HCT116 (cell line): Measurements from ENCODE around the gene HTR2C. TPM values are rescaled to one million over a fixed set of nuclear protein-coding genes. Genes with fewer than 3 reads are reported as not detected.

Experiments
- ATAC-seq: fragments of 200-7000 bp; cut with Tn5 transposase; 2 replicates; pipeline ENCODE4 v1.9.1; 2020; ENCODE audit warnings: mild to moderate bottlenecking, moderate library complexity
- BruUV-seq: library from RNA; stranded (reverse); fragments of 400-500 nt; replicated peaks from 2 replicates; lab custom pipeline; 2021; lab: Mats Ljungman, UMichigan
- CTCF ChIA-PET: fragments of 300-600 bp; sonication (Branson Sonifier 250); formaldehyde crosslinking; loops from one replicate; lab custom pipeline; 2021; ENCODE audit warnings: antibody characterized with exemption; lab: Charles Lee
- POLR2A ChIA-PET: fragments of 300-600, 350-600 bp; sonication (Branson Sonifier 250); formaldehyde crosslinking; loops from one replicate; lab custom pipeline; 2021; ENCODE audit warnings: antibody characterized with exemption; lab: Charles Lee
- RAD21 ChIA-PET, 2 experiments: fragments of 300-600 bp; sonication (Branson Sonifier 250); formaldehyde crosslinking; loops; one replicate each; lab custom pipeline; 2023; ENCODE audit warnings: low total read pairs in 2 of 2; ENCODE audit not compliant: uncharacterized antibody in 2 of 2, unreplicated experiment in 2 of 2, low non-redundant PET in 1 of 2; lab: Charles Lee
- DNase-seq: peaks from one replicate; pipeline ENCODE4 v3.0.0-alpha.2; 2010; ENCODE audit warnings: low read depth, low spot score
- H2AFZ ChIP-seq: fragments of 200-600 bp; shearing (Covaris generic), sonication (generic); 2 replicates; pipeline ENCODE4 v1.6.1; 2017; ENCODE audit warnings: low read depth, mixed run types, mixed read lengths, antibody characterized with exemption, low read length; ENCODE audit not compliant: poor library complexity, severe bottlenecking
- H3K27ac ChIP-seq: 2 replicates; pipeline ENCODE4 v1.5.1; 2012; ENCODE audit warnings: low read depth, low read length
- H3K27me3 ChIP-seq: fragments of 200-600 bp; sonication (generic); 2 replicates; pipeline ENCODE4 v1.6.1; 2016; ENCODE audit warnings: mixed run types, low read length, mixed read lengths; ENCODE audit not compliant: insufficient read depth
- H3K36me3 ChIP-seq, 2 experiments: fragments of 200-500 bp in 1 of 2; fragments of 200-600 bp in 1 of 2; sonication (Bioruptor generic) in 1 of 2; sonication (generic) in 1 of 2; 2 replicates each; pipeline versions ENCODE4 v1.5.1 to v1.6.1; 2014 to 2016; ENCODE audit warnings: low read length in 2 of 2, inconsistent platforms in 1 of 2, mixed read lengths in 1 of 2, mixed run types in 1 of 2; ENCODE audit not compliant: insufficient read depth in 2 of 2, control insufficient read depth in 1 of 2
- H3K4me1 ChIP-seq, 2 experiments: fragments of 200-600 bp in 1 of 2; sonication (generic) in 1 of 2; 2 replicates each; pipeline versions ENCODE4 v1.5.1 to v1.6.1; 2012 to 2017; ENCODE audit warnings: low read length in 2 of 2, inconsistent platforms in 1 of 2, mild to moderate bottlenecking in 1 of 2, mixed read lengths in 1 of 2, mixed run types in 1 of 2, moderate library complexity in 1 of 2; ENCODE audit not compliant: insufficient read depth in 2 of 2, control insufficient read depth in 1 of 2
- H3K4me2 ChIP-seq: fragments of 200-600 bp; sonication (generic); 2 replicates; pipeline ENCODE4 v1.6.1; 2017; ENCODE audit warnings: mixed run types, low read length, mixed read lengths
- H3K4me3 ChIP-seq, 2 experiments: fragments of 200-600 bp in 1 of 2; sonication (generic) in 1 of 2; replicated peaks in 1 of 2; 2 replicates each; pipeline ENCODE4 v1.5.1; 2011 to 2016; ENCODE audit warnings: low read length in 2 of 2, control low read depth in 1 of 2, low read depth in 1 of 2, mild to moderate bottlenecking in 1 of 2, mixed read lengths in 1 of 2, mixed run types in 1 of 2
- H3K79me2 ChIP-seq: fragments of 200-600 bp; sonication (generic); 2 replicates; pipeline ENCODE4 v1.6.1; 2017; ENCODE audit warnings: mild to moderate bottlenecking, mixed run types, low read length, moderate library complexity, mixed read lengths; ENCODE audit not compliant: insufficient read depth
- H3K9ac ChIP-seq: fragments of 200-600 bp; sonication (generic); 2 replicates; pipeline ENCODE4 v1.6.1; 2016; ENCODE audit warnings: low read length, mixed read lengths
- H3K9me2 ChIP-seq: fragments of 200-600 bp; sonication (generic), shearing (Covaris generic); 2 replicates; pipeline ENCODE4 v1.6.1; 2017; ENCODE audit warnings: mixed run types, mild to moderate bottlenecking, moderate library complexity; ENCODE audit not compliant: insufficient read depth
- H3K9me3 ChIP-seq, 2 experiments: fragments of 200-500 bp in 1 of 2; fragments of 200-600 bp in 1 of 2; sonication (Bioruptor generic) in 1 of 2; sonication (generic) in 1 of 2; 2 replicates each; pipeline ENCODE4 v1.6.1; 2014 to 2017; ENCODE audit warnings: low read length in 2 of 2, mixed read lengths in 2 of 2, inconsistent platforms in 1 of 2, low read depth in 1 of 2, mild to moderate bottlenecking in 1 of 2, mixed run types in 1 of 2, moderate library complexity in 1 of 2; ENCODE audit not compliant: control insufficient read depth in 1 of 2, insufficient read depth in 1 of 2
- H4K20me1 ChIP-seq: fragments of 200-600 bp; sonication (generic), shearing (Covaris generic); 2 replicates; pipeline ENCODE4 v1.6.1; 2017; ENCODE audit warnings: mixed run types, mild to moderate bottlenecking, moderate library complexity; ENCODE audit not compliant: insufficient read depth
- JUND ChIP-seq: IDR thresholded peaks from 2 replicates; pipeline ENCODE4 v1.6.1; 2012
- POLR2AphosphoS5 ChIP-seq: IDR thresholded peaks from 2 replicates; pipeline ENCODE4 v1.6.1; 2011; ENCODE audit warnings: mild to moderate bottlenecking, low read depth, low read length, moderate library complexity
- RAD21 ChIP-seq: IDR thresholded peaks from 2 replicates; pipeline ENCODE4 v1.6.1; 2012; ENCODE audit warnings: low read depth, mild to moderate bottlenecking
- SIN3A ChIP-seq: IDR thresholded peaks from 2 replicates; pipeline ENCODE4 v1.6.1; 2012; ENCODE audit warnings: low read depth
- SRF ChIP-seq: IDR thresholded peaks from 2 replicates; pipeline ENCODE4 v1.6.1; 2012; ENCODE audit warnings: low read depth
- intact Hi-C: fragments of 100-400 bp; cut with micrococcal nuclease; formaldehyde crosslinking; loops from 2 replicates; pipeline ENCODE4 v1.10.0; 2022
- total RNA-seq: library from RNA; stranded (reverse); gene quantifications from one replicate; pipeline ENCODE4 v1.2.1, GENCODE V29; 2021; ENCODE audit not compliant: unreplicated experiment

The HTR2C gene
- total RNA-seq, 1 experiment from 2014 or later, result not detected

DNA sequence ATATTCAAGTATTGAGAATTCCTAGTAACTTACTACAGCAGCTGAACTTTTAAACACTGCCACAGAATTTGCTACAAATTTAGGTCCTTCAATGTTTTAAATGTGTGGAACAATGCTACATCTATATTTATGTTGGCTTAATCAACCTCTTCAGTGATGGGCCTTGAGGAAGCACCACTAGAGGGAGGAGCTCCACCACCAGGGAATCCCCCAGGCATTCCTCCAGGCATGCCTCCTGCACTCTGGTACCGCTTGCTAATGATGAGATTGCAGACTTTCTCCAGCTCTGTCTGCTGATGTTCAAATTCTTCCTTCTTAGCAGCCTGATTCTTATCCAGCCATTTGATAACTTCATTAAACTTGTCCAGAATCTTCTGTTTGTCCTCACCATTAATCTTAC lies 190.8 kb downstream of the HTR2C start:
- no peaks in the 10 kb centered on the region for H3K9me2 ChIP-seq
- no peaks in the 10 kb centered on the region for H3K79me2 ChIP-seq
- TF ChIP-seq SIN3A (no peak), RAD21 (peak; percentile 8; the same call in 1 of the 2 replicates), SRF (no peak)
- intact Hi-C loops, result no loop called here
- no peaks in the 10 kb centered on the region for H3K36me3 ChIP-seq
- no peaks in the 10 kb centered on the region for H3K27me3 ChIP-seq
- H4K20me1 ChIP-seq, result no peaks in the 10 kb centered on the region
- ChIA-PET POLR2A (no interaction called here), RAD21 (no interaction called here), CTCF (no interaction called here)
- no peak overlapping the region for H3K9ac ChIP-seq
- no peak for ATAC-seq
- no peak overlapping the region for H2AFZ ChIP-seq
- no peak for DNase-seq
- no peak overlapping the region for H3K4me3 ChIP-seq
- no peak overlapping the region for H3K27ac ChIP-seq
- no peaks in the 10 kb centered on the region for H3K9me3 ChIP-seq
- no TSS peak for BruUV-seq
- no peaks in the 10 kb centered on the region for H3K4me1 ChIP-seq
- H3K4me2 ChIP-seq, result no peak overlapping the region

DNA sequence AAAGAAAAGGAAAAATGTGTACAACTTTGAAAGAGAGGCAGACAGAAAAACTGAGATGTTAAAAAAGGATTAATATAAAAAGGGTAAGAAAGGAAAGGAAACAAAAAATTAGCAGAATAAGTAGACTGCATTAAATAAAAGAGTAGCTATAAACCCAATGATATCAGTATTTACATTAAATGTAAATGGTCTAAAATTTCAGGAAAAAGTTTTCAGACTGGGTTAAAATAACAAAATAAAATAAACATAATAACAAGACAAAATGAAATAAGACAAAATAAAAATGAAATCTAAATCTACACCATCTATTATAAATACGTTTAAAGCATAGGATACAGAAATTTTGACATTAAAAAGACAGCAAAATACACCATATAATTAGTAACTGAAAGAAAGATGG lies 199.0 kb downstream of the HTR2C start:
- Histone ChIP-seq H3K9ac (no peak overlapping the region), H3K9me2 (no peaks in the 10 kb centered on the region), H3K4me1 (no peaks in the 10 kb centered on the region), H3K79me2 (no peaks in the 10 kb centered on the region), H3K9me3 (no peaks in the 10 kb centered on the region), H3K27ac (no peak overlapping the region), H4K20me1 (no peaks in the 10 kb centered on the region), H3K36me3 (no peaks in the 10 kb centered on the region), H3K4me2 (no peak overlapping the region), H2AFZ (no peak overlapping the region), H3K4me3 (no peak overlapping the region), H3K27me3 (no peaks in the 10 kb centered on the region)
- ChIA-PET CTCF (no interaction called here), RAD21 (no interaction called here), POLR2A (no interaction called here)
- no TSS peak for BruUV-seq
- DNase-seq (no peak), ATAC-seq (no peak)
- TF ChIP-seq POLR2AphosphoS5 (no peak), JUND (no peak)
- intact Hi-C loops, result no loop called here
